ENCODE results near the gene INSC. TPM values are rescaled to one million over a fixed set of nuclear protein-coding genes. Genes with fewer than 3 reads are reported as not detected.

The INSC gene
- total and polyA plus RNA-seq, 9 of the 15 experiments (the other 6 are each of a cell fraction or from before 2014, with no cell fraction given), result not detected

DNA sequence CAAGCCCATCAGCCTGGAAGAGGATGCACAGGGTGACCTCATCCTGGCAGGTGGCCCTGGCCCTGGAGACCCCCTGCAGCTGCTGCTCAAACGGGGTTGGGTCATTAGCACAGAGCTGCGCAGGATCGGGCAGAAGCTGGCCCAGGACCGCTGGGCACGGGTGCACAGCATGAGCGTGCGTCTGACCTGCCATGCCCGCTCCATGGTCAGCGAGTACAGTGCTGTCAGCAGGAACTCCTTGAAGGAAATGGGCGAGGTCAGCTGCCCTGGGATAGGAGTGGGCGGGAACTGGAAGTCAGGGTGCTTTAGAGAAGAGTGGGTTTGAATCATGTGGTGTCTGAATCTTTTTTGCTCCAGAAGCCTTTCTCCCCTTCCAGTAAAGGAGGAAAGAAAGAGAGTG lies 61.1 kb downstream of the INSC start:
- WGBS (ENCODE audit: insufficient coverage, low coverage, missing lambda C conversion rate), result 0% methylated on average over 11 of the region's 11 CpGs
- ATAC-seq (no peak), DNase-seq (ENCODE audit: extremely low read depth in 1 of 4, low spot score in 3 of 4) (no peak), FAIRE-seq (no peak)
- no peaks in the 10 kb centered on the region for H3K9me3 ChIP-seq (replicated peaks; ENCODE audit: control insufficient read depth, insufficient read depth, low read depth, low read length)
- H2AFZ ChIP-seq (ENCODE audit: low read depth, low read length), result no peak overlapping the region
- peaks cover 0 to 13% of the 10 kb centered on the region in 2 experiments; a peak in 3 of 5 replicates for H3K27me3 ChIP-seq (ENCODE audit: control insufficient read depth in 2 of 2, insufficient read depth in 2 of 2, low read length in 2 of 2)
- ChIA-PET CTCF (ENCODE audit: low intra/inter-chr PET ratio) (no interaction called here), POLR2A (interaction anchor here (0.6 kb wide), 1 partner anchor 45 kb away, joined by 3 read pairs; no protein-coding TSS in a partner anchor)
- no peaks in the 10 kb centered on the region for H3K9me1 ChIP-seq (ENCODE audit: control insufficient read depth, insufficient read depth, low read length)
- no peaks in the 10 kb centered on the region for H3K36me3 ChIP-seq (ENCODE audit: control insufficient read depth, insufficient read depth, low read length)
- no peaks in the 10 kb centered on the region for H4K20me1 ChIP-seq (replicated peaks; ENCODE audit: control insufficient read depth, insufficient read depth, low read length)
- H3K4me3 ChIP-seq, result no peak overlapping the region
- TF ChIP-seq KAT8 (IDR thresholded peaks at IDR 0.05; ENCODE audit: low read depth) (no peak), GABPB2 (CRISPR knock-in tag; conservative IDR thresholded peaks at IDR 0.05) (no peak)
- no peaks in the 10 kb centered on the region for H3K79me2 ChIP-seq (ENCODE audit: control insufficient read depth, insufficient read depth, low read length)
- peak overlapping the region in 1 of 2 experiments; percentile 58; a peak in 1 of 4 replicates for H3K9ac ChIP-seq (ENCODE audit: insufficient read depth in 1 of 2, low read depth in 2 of 2, low read length in 2 of 2)
- intact Hi-C loops (cut with micrococcal nuclease), result no loop called here
- in situ Hi-C loops (cut with MboI), result no loop called here
- H3K4me1 ChIP-seq (replicated peaks in 1 of 2; ENCODE audit: control insufficient read depth in 2 of 2, insufficient read depth in 2 of 2, low read length in 2 of 2), result no peaks in the 10 kb centered on the region; a peak in 1 of 5 replicates
- H3K4me2 ChIP-seq (ENCODE audit: insufficient read depth, low read length), result no peak overlapping the region
- no peak overlapping the region for H3K27ac ChIP-seq (ENCODE audit: extremely low read depth, low read depth, low read length)
- BruUV-seq (replicated peaks), result no TSS peak

DNA sequence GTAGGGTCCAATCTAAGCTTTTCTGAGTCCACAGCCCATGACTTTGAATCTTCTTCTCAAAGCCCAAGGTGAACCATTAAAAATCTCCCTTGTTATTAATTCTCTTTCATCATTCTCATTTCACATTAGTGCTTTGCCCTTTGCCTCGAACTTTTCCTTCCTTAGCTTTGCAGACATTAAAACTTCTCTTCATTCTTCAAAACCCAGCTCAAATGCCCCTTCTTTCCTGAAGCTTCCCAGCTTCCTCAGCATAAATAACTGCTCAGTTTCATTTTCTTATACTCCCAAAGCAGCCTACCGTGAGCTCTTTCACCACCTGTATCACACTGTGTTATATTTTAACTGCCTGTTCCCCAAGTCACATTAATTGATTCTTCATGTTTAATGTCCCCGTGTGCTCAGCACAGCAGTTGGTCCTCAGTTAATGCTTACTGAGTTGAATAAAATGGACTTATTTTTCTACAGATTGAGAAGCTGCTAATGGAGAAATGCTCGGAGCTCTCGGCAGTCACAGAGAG lies 62.0 kb downstream of the INSC start:
- TF ChIP-seq ETV6 (IDR thresholded peaks at IDR 0.05; ENCODE audit: borderline replicate concordance in 1 of 2, low read depth in 2 of 2, low read length in 1 of 2) (no peak), ETV6 (CRISPR knock-in tag; IDR thresholded peaks at IDR 0.05; ENCODE audit: borderline replicate concordance) (no peak), POU5F1 (IDR thresholded peaks at IDR 0.05; ENCODE audit: borderline replicate concordance, low read depth, low read length, partially characterized antibody) (no peak), BRCA1 (IDR thresholded peaks at IDR 0.05) (no peak), BRCA1 (CRISPR knock-in tag; IDR thresholded peaks at IDR 0.05) (no peak)
- TF ChIP-seq, protein P1, sequence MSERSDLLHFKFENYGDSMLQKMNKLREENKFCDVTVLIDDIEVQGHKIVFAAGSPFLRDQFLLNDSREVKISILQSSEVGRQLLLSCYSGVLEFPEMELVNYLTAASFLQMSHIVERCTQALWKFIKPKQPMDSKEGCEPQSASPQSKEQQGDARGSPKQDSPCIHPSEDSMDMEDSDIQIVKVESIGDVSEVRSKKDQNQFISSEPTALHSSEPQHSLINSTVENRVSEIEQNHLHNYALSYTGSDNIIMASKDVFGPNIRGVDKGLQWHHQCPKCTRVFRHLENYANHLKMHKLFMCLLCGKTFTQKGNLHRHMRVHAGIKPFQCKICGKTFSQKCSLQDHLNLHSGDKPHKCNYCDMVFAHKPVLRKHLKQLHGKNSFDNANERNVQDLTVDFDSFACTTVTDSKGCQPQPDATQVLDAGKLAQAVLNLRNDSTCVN (CRISPR knock-in tag; IDR thresholded peaks at IDR 0.05), result no peak

More for the DNA sequence above, 62.0 kb downstream of the INSC start:
- Histone ChIP-seq H3K4me2 (ENCODE audit: insufficient read depth, low read length) (no peak overlapping the region), H3K9me1 (ENCODE audit: control insufficient read depth, insufficient read depth, low read length) (no peaks in the 10 kb centered on the region), H3K4me1 (replicated peaks in 1 of 2; ENCODE audit: control insufficient read depth in 2 of 2, insufficient read depth in 2 of 2, low read length in 2 of 2) (no peaks in the 10 kb centered on the region; a peak in 1 of 5 replicates), H3K9me3 (replicated peaks; ENCODE audit: control insufficient read depth, insufficient read depth, low read depth, low read length) (no peaks in the 10 kb centered on the region), H3K9ac (ENCODE audit: insufficient read depth in 1 of 2, low read depth in 2 of 2, low read length in 2 of 2) (no peak overlapping the region), H3K79me2 (ENCODE audit: control insufficient read depth, insufficient read depth, low read length) (no peaks in the 10 kb centered on the region), H4K20me1 (replicated peaks; ENCODE audit: control insufficient read depth, insufficient read depth, low read length) (no peaks in the 10 kb centered on the region), H3K36me3 (ENCODE audit: control insufficient read depth, insufficient read depth, low read length) (no peaks in the 10 kb centered on the region), H3K27me3 (ENCODE audit: control insufficient read depth in 2 of 2, insufficient read depth in 2 of 2, low read length in 2 of 2) (peaks cover 0 to 13% of the 10 kb centered on the region in 2 experiments; a peak in 3 of 5 replicates), H2AFZ (ENCODE audit: low read depth, low read length) (no peak overlapping the region), H3K27ac (ENCODE audit: extremely low read depth, low read depth, low read length) (no peak overlapping the region), H3K4me3 (no peak overlapping the region)
- intact Hi-C loops (cut with micrococcal nuclease) (no loop called here), in situ Hi-C loops (cut with MboI) (no loop called here)
- FAIRE-seq, result no peak
- no peak for ATAC-seq
- CTCF ChIA-PET (ENCODE audit: low intra/inter-chr PET ratio), result no interaction called here
- 3% methylated on average over 5 of the region's 5 CpGs for WGBS (ENCODE audit: insufficient coverage, low coverage, missing lambda C conversion rate)
- POLR2A ChIA-PET, result no interaction called here
- no peak for DNase-seq (ENCODE audit: extremely low read depth in 1 of 4, low spot score in 3 of 4)
- no TSS peak for BruUV-seq (replicated peaks)
